GM11168 (cell line): Measurements from ENCODE around the gene SYDE2.

Experiments used
- in situ Hi-C: fragments of 300-500 bp; cut with MboI; formaldehyde crosslinking; loops from one replicate; pipeline ENCODE4 v1.12.0; 2022; ENCODE audit warnings: low sequenced_read_pairs; ENCODE audit not compliant: unreplicated experiment

Gene SYDE2

GRCh38 chr1:85134583-85135391 lies 66.0 kb downstream of the SYDE2 start:
- in situ Hi-C loops, result no loop called here

GRCh38 chr1:85133565-85134159 lies 67.2 kb downstream of the SYDE2 start:
- in situ Hi-C loops, result no loop called here

- in situ Hi-C loops, result no loop called here
Observed at GRCh38 chr1:85132078-85132720, 68.6 kb downstream of the SYDE2 start.

- in situ Hi-C loops, result no loop called here
Observed at GRCh38 chr1:85128316-85128715, 72.5 kb downstream of the SYDE2 start.

GRCh38 chr1:85125891-85126290 lies 74.9 kb downstream of the SYDE2 start:
- in situ Hi-C loops, result no loop called here

- in situ Hi-C loops, result no loop called here
Observed at GRCh38 chr1:85124091-85124490, 76.7 kb downstream of the SYDE2 start.

- in situ Hi-C loops, result no loop called here
Observed at GRCh38 chr1:85122169-85122568, 78.6 kb downstream of the SYDE2 start.

- in situ Hi-C loops, result no loop called here
Observed at GRCh38 chr1:85121744-85122143, 79.1 kb downstream of the SYDE2 start.

GRCh38 chr1:85118751-85119150 lies 82.1 kb downstream of the SYDE2 start:
- in situ Hi-C loops, result no loop called here

- in situ Hi-C loops, result no loop called here
Observed at GRCh38 chr1:85116856-85117255, 84.0 kb downstream of the SYDE2 start.

GRCh38 chr1:85115933-85116332 lies 84.9 kb downstream of the SYDE2 start:
- in situ Hi-C loops, result no loop called here

GRCh38 chr1:85111695-85112094 lies 89.1 kb downstream of the SYDE2 start:
- in situ Hi-C loops, result no loop called here

GRCh38 chr1:85109475-85109874 lies 91.3 kb downstream of the SYDE2 start:
- in situ Hi-C loops, result no loop called here
